Neuronal stem cell (in vitro differentiated cells): ENCODE measurements around the gene NME7.

Source experiments
- DNase-seq: peaks from one replicate; pipeline ENCODE4 v3.0.0-alpha.2; 2013; ENCODE audit warnings: low spot score
- H2AFZ ChIP-seq: one replicate; pipeline ENCODE4 v1.6.1; 2013; ENCODE audit warnings: mild to moderate bottlenecking, low read length, inconsistent platforms
- H2AK5ac ChIP-seq: 2 replicates; pipeline ENCODE4 v1.6.1; 2013; ENCODE audit warnings: low read depth, mild to moderate bottlenecking, inconsistent platforms, low read length, moderate library complexity, mixed read lengths
- H2BK120ac ChIP-seq: 2 replicates; pipeline ENCODE4 v1.6.1; 2013; ENCODE audit warnings: low read depth, mild to moderate bottlenecking, inconsistent platforms, low read length, moderate library complexity, mixed read lengths
- H2BK12ac ChIP-seq: one replicate; pipeline ENCODE4 v1.6.1; 2013; ENCODE audit warnings: low read length, inconsistent platforms
- H2BK15ac ChIP-seq: 2 replicates; pipeline ENCODE4 v1.6.1; 2013; ENCODE audit warnings: mild to moderate bottlenecking, low read length, inconsistent platforms, mixed read lengths
- H2BK5ac ChIP-seq: one replicate; pipeline ENCODE4 v1.6.1; 2013; ENCODE audit warnings: inconsistent platforms, mild to moderate bottlenecking, low read length, moderate library complexity
- H3K14ac ChIP-seq: one replicate; pipeline ENCODE4 v1.6.1; 2013; ENCODE audit warnings: low read length, inconsistent platforms
- H3K18ac ChIP-seq: 2 replicates; pipeline ENCODE4 v1.6.1; 2013; ENCODE audit warnings: low read length, inconsistent platforms
- H3K23ac ChIP-seq: 2 replicates; pipeline ENCODE4 v1.6.1; 2013; ENCODE audit warnings: low read depth, mild to moderate bottlenecking, mixed read lengths, low read length, inconsistent platforms; ENCODE audit not compliant: poor library complexity
- H3K27ac ChIP-seq: replicated peaks from 3 replicates; pipeline ENCODE4 v1.5.1; 2013; ENCODE audit warnings: low read length, inconsistent platforms
- H3K27me3 ChIP-seq, 3 experiments: 2 replicates each; pipeline ENCODE4 v1.6.1; 2013; ENCODE audit warnings: low read length in 3 of 3, mild to moderate bottlenecking in 2 of 3, inconsistent platforms in 1 of 3, low read depth in 1 of 3, mixed read lengths in 1 of 3, moderate library complexity in 1 of 3; ENCODE audit not compliant: control insufficient read depth in 3 of 3, insufficient read depth in 3 of 3
- H3K36me3 ChIP-seq, 2 donors: replicated peaks in 1 of 2; 2 replicates each; pipeline ENCODE4 v1.6.1; 2013; ENCODE audit warnings: low read length in 2 of 2; ENCODE audit not compliant: control insufficient read depth in 2 of 2, insufficient read depth in 2 of 2
- H3K4ac ChIP-seq: 2 replicates; pipeline ENCODE4 v1.6.1; 2013; ENCODE audit warnings: inconsistent platforms, mild to moderate bottlenecking, low read length, moderate library complexity
- H3K4me1 ChIP-seq, 2 donors: 1 replicate in 1 of 2; 2 replicates in 1 of 2; pipeline ENCODE4 v1.6.1; 2013; ENCODE audit warnings: low read length in 2 of 2, low read depth in 1 of 2; ENCODE audit not compliant: control insufficient read depth in 2 of 2, insufficient read depth in 1 of 2
- H3K4me2 ChIP-seq: one replicate; pipeline ENCODE4 v1.6.1; 2013; ENCODE audit warnings: mild to moderate bottlenecking, low read length, inconsistent platforms; ENCODE audit not compliant: insufficient read depth, poor library complexity, severe bottlenecking
- H3K4me3 ChIP-seq, 2 donors: 2 replicates each; pipeline ENCODE4 v1.5.1; 2013; ENCODE audit warnings: low read length in 2 of 2, mild to moderate bottlenecking in 2 of 2, inconsistent platforms in 1 of 2, moderate library complexity in 1 of 2
- H3K79me1 ChIP-seq: one replicate; pipeline ENCODE4 v1.6.1; 2013; ENCODE audit warnings: low read depth, mild to moderate bottlenecking, inconsistent platforms, low read length, moderate library complexity
- H3K9ac ChIP-seq: one replicate; pipeline ENCODE4 v1.6.1; 2013; ENCODE audit warnings: mild to moderate bottlenecking, low read depth, low read length, inconsistent platforms; ENCODE audit not compliant: poor library complexity
- H3K9me3 ChIP-seq, 2 donors: replicated peaks in 1 of 2; 2 replicates each; pipeline versions ENCODE3 to v1.6.1; 2013; ENCODE audit warnings: low read length in 2 of 2, mild to moderate bottlenecking in 2 of 2, inconsistent platforms in 1 of 2, low read depth in 1 of 2, mixed read lengths in 1 of 2, moderate library complexity in 1 of 2; ENCODE audit not compliant: control insufficient read depth in 2 of 2, insufficient read depth in 1 of 2
- H4K8ac ChIP-seq: one replicate; pipeline ENCODE4 v1.6.1; 2013; ENCODE audit warnings: low read depth, mild to moderate bottlenecking, inconsistent platforms, low read length, moderate library complexity
- H4K91ac ChIP-seq: one replicate; pipeline ENCODE4 v1.6.1; 2013; ENCODE audit warnings: low read length, low read depth, mild to moderate bottlenecking, inconsistent platforms; ENCODE audit not compliant: poor library complexity
- WGBS, 2 donors: extraction: QIAGEN DNeasy Blood & Tissue Kit; methylation state at CpG; one replicate each; pipeline ENCODE4 v1.1.7; 2013; ENCODE audit warnings: missing lambda C conversion rate in 2 of 2, mixed read lengths in 1 of 2; ENCODE audit not compliant: insufficient read length in 2 of 2, insufficient replicate concordance in 1 of 2; ENCODE audit errors: extremely low coverage in 2 of 2; 5-methylcytosine and 5-hydroxymethylcytosine counted together

NME7 gene

DNA sequence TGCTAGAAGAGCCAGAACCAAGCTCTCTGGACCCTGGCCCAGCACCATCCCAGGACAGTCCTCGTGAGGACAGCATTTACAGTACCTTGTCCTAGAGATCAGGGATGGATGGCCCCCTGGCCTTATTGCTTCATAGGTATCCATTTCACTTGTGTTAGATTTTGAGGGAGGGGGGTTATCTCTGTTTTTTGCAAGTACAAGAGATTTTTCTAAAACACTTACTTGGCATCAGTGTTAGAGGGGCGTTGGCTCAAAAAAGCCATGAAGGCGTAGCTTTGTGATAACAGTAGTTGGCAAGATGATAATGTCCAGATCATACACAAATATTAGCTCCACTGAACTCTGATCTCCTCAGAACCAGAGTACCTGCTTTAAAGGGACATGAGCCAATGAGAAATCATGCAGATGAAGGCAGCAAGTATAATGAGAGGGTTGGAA is 266.9 kb downstream of the NME7 start:
- Histone ChIP-seq H2AK5ac (no peak overlapping the region), H3K79me1 (no peaks in the 10 kb centered on the region), H3K4me3 (no peak overlapping the region), H3K27ac (no peak overlapping the region), H3K14ac (no peak overlapping the region), H2BK5ac (no peak overlapping the region), H3K23ac (no peak overlapping the region), H3K4ac (no peak overlapping the region), H3K4me1 (peaks cover 12 to 20% of the 10 kb centered on the region in 2 donors), H2BK120ac (no peak overlapping the region), H3K27me3 (peaks cover 0 to 13% (median 2%) of the 10 kb centered on the region in 3 experiments), H3K9me3 (no peaks in the 10 kb centered on the region), H2AFZ (no peak overlapping the region), H4K8ac (no peak overlapping the region), H2BK15ac (no peak overlapping the region), H3K18ac (no peak overlapping the region), H3K4me2 (no peak overlapping the region), H4K91ac (no peak overlapping the region), H3K36me3 (no peaks in the 10 kb centered on the region), H2BK12ac (no peak overlapping the region), H3K9ac (no peak overlapping the region)
- WGBS, 2 donors, result no CpG with 5 or more reads among the region's 3 CpGs
- DNase-seq, result no peak

DNA sequence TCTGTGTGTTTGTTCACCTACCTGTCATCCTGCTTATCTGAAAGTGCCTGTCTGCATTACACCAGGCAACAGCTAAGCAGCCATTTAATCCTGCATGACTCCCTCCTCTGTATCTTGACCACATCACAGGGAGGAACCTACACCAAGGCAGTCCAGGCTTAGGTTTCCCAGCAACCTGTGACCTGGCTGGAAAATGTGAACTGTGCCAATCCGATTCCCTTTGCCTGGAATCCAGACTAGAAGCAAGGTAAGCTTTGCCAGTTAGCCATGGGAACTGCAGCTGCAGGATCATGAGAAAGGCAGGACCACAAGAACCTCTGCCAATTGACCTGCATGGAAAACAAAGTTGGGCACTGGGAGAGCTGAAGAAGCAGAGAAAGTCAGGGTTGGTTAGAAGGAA is 267.4 kb downstream of the NME7 start:
- H4K8ac ChIP-seq, result no peak overlapping the region
- no peak overlapping the region for H3K9ac ChIP-seq
- H2BK5ac ChIP-seq, result no peak overlapping the region
- H3K4me3 ChIP-seq, result no peak overlapping the region
- no peaks in the 10 kb centered on the region for H3K36me3 ChIP-seq
- H3K4ac ChIP-seq, result no peak overlapping the region
- no peak overlapping the region for H3K23ac ChIP-seq
- H3K4me2 ChIP-seq, result no peak overlapping the region
- H2BK12ac ChIP-seq, result no peak overlapping the region
- H3K18ac ChIP-seq, result no peak overlapping the region
- peaks cover 0 to 13% (median 2%) of the 10 kb centered on the region in 3 experiments for H3K27me3 ChIP-seq
- H3K27ac ChIP-seq, result no peak overlapping the region
- WGBS, 2 donors, result no CpG with 5 or more reads among the region's 1 CpG
- H3K4me1 ChIP-seq, result peaks cover 7 to 18% of the 10 kb centered on the region in 2 donors
- H3K9me3 ChIP-seq, result no peaks in the 10 kb centered on the region
- no peak overlapping the region for H3K14ac ChIP-seq
- H2BK15ac ChIP-seq, result no peak overlapping the region
- H4K91ac ChIP-seq, result no peak overlapping the region
- H2AFZ ChIP-seq, result no peak overlapping the region
- H2BK120ac ChIP-seq, result no peak overlapping the region
- DNase-seq, result no peak
- no peak overlapping the region for H2AK5ac ChIP-seq
- H3K79me1 ChIP-seq, result no peaks in the 10 kb centered on the region

DNA sequence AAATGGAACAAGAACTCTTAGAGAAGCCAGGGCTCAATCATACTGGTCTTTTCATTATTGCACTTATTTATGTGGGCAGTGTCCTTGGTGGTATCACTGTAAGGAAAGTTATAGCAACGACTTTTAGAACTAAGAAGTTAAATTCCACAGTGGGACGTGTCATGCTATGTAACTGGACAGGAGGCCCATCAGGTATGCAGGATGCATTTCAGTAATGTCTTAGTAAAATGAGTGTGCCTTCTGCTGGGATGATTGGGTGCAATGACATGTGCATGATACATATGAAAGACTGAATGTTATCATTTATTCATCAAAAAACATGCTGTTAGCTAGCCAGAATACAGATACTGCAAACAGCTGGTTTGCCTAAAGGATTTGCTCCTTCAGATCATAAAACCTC is 268.0 kb downstream of the NME7 start:
- no peaks in the 10 kb centered on the region for H3K9me3 ChIP-seq
- no peak overlapping the region for H3K4ac ChIP-seq
- no peak overlapping the region for H3K27ac ChIP-seq
- H2BK120ac ChIP-seq, result no peak overlapping the region
- no peak overlapping the region for H3K4me2 ChIP-seq
- no peak overlapping the region for H2AK5ac ChIP-seq
- H3K4me1 ChIP-seq, result peaks cover 7 to 15% of the 10 kb centered on the region in 2 donors
- no peak overlapping the region for H3K23ac ChIP-seq
- H2BK15ac ChIP-seq, result no peak overlapping the region
- no peak overlapping the region for H3K14ac ChIP-seq
- H2BK12ac ChIP-seq, result no peak overlapping the region
- H4K91ac ChIP-seq, result no peak overlapping the region
- no CpG with 5 or more reads among the region's 2 CpGs for WGBS, 2 donors
- no peak overlapping the region for H3K4me3 ChIP-seq
- no peak overlapping the region for H2AFZ ChIP-seq
- H3K27me3 ChIP-seq, result peaks cover 0 to 7% (median 2%) of the 10 kb centered on the region in 3 experiments
- no peak overlapping the region for H2BK5ac ChIP-seq
- H3K9ac ChIP-seq, result no peak overlapping the region
- no peak overlapping the region for H3K18ac ChIP-seq
- H3K36me3 ChIP-seq, result no peaks in the 10 kb centered on the region
- H4K8ac ChIP-seq, result no peak overlapping the region
- no peak for DNase-seq
- H3K79me1 ChIP-seq, result no peaks in the 10 kb centered on the region

DNA sequence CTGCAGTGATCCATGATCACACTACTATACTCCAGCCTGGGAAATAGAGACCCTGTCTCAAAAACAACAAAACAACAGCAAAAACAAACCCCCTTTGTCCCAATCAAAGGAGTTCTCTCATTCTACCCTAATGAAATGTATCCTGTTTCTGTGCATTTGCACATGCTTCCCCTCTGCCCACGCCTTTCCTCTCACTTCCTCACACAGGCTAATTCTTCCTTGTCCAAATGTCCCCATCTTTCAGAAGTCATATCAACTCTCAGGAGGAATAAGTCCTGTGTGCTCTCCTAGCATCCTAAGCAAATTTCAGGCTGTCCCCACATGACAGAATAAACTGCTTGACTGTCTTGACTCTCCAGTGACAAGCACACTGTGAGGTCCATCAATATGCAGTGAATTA is 269.2 kb downstream of the NME7 start:
- no peak for DNase-seq
- Histone ChIP-seq H3K79me1 (no peaks in the 10 kb centered on the region), H3K36me3 (no peaks in the 10 kb centered on the region), H3K14ac (no peak overlapping the region), H3K4me1 (peaks cover 7 to 15% of the 10 kb centered on the region in 2 donors), H3K23ac (no peak overlapping the region), H3K18ac (no peak overlapping the region), H3K9me3 (no peaks in the 10 kb centered on the region), H3K27ac (no peak overlapping the region), H2BK15ac (no peak overlapping the region), H3K4ac (no peak overlapping the region), H3K4me3 (no peak overlapping the region), H3K4me2 (no peak overlapping the region), H4K8ac (no peak overlapping the region), H2AFZ (no peak overlapping the region), H2BK120ac (no peak overlapping the region), H2BK5ac (no peak overlapping the region), H2BK12ac (no peak overlapping the region), H3K27me3 (no peaks in the 10 kb centered on the region), H3K9ac (no peak overlapping the region), H2AK5ac (no peak overlapping the region), H4K91ac (no peak overlapping the region)
- WGBS, 2 donors, result no CpG with 5 or more reads among the region's 1 CpG
